Measurements from ENCODE around the gene MRC2.
A peak's percentile ranks its signal among the peaks of the same experiment; 100 is the strongest.

The MRC2 gene

DNA sequence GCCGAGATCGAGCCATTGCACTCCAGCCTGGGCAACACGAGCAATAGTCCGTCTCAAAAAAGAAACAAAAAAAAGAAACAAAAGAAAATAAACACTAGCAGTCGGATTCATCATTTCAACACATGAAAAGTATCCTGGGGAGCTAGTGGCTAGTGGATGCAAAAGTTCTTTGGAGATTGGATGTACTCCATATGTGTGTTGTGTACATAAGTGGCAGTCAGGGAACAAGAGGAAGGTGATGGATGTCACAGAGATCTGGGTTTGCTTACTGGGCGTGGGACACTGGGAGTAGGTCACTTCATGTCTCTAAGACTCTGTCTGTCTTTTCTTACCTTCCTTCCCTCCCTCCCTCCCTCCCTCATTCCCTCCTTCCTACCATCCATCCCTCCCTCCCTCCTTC, 35.4 kb downstream of the MRC2 start:
- TF ChIP-seq CTCF (IDR thresholded peaks at IDR 0.05; ENCODE audit: borderline replicate concordance, control extremely low read depth, extremely low read depth, insufficient read depth, missing control alignments) = no peak
- in situ Hi-C loops (cut with MboI; ENCODE audit: low sequenced_read_pairs, unreplicated experiment) = no loop called here

DNA sequence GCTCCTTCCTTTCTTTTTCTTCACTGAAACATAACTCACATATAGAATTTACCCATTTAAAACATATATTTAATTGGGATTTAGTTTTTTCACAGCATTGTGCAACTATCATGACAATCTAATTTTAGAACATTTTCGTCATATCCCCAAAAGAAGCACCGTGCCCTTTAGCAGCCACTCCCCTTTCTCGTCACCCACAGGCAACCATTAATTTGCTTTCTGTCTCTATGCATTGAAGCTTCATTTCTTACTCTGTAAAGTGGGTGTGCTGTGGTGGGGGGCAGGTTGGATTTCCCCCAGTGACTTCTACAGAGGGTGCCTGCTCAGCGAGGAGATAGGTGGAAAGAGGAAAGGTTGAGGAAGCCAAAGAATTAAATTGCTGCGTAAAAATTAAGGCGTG, 35.8 kb downstream of the MRC2 start:
- in situ Hi-C loops (cut with MboI; ENCODE audit: low sequenced_read_pairs, unreplicated experiment) = no loop called here
- TF ChIP-seq CTCF (IDR thresholded peaks at IDR 0.05; ENCODE audit: borderline replicate concordance, control extremely low read depth, extremely low read depth, insufficient read depth, missing control alignments) = no peak
- no peak for DNase-seq (ENCODE audit: low spot score)

More for the DNA sequence above, 35.4 kb downstream of the MRC2 start:
- no peak for DNase-seq (ENCODE audit: low spot score)

DNA sequence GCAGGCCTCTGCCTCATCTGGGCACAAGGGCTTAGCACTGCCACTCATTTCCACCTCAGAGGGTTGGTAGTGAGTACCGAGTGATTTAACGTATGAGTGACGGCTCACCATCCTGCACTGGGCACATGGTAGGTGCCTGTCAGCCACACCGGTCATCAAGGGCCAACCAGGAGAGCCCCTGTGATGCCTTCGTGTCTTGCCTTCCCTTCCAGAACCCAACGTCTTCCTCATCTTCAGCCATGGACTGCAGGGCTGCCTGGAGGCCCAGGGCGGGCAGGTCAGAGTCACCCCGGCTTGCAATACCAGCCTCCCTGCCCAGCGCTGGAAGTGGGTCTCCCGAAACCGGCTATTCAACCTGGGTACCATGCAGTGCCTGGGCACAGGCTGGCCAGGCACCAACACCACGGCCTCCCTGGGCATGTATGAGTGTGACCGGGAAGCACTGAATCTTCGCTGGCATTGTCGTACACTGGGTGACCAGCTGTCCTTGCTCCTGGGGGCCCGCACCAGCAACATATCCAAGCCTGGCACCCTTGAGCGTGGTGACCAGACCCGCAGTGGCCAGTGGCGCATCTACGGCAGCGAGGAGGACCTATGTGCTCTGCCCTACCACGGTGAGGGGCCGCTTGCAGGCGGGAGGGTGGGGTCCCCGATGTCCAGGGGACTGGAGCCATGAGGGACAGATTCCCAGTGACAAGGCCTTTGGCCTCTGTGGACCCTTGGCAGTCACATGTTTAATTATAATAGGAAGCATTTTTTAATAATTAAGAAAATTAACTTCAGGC, 37.1 kb downstream of the MRC2 start:
- in situ Hi-C loops (cut with MboI; ENCODE audit: low sequenced_read_pairs, unreplicated experiment) = no loop called here
- TF ChIP-seq CTCF (IDR thresholded peaks at IDR 0.05; ENCODE audit: borderline replicate concordance, control extremely low read depth, extremely low read depth, insufficient read depth, missing control alignments) = no peak
- DNase-seq (ENCODE audit: low spot score) = no peak

DNA sequence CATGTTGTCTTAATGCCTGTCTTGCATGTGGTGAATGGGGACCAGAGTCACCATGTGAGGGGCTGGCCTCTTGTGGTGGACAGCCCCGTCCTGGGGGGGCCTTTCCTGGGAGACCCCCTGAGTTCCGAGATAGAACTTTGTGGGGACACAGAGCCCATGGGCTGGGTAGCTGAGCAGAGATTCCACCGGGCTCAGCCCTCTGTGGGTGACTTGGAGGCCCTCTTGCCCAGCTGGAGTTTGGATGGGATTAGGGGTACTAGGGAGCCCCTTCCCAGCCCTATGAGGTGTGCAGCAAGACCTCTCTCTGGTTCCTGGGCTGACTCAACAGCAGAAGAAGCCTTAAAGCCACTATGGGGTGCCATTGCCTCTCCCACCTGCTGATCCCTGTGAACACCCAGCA, 38.1 kb downstream of the MRC2 start:
- no peak for TF ChIP-seq CTCF (IDR thresholded peaks at IDR 0.05; ENCODE audit: borderline replicate concordance, control extremely low read depth, extremely low read depth, insufficient read depth, missing control alignments)
- in situ Hi-C loops (cut with MboI; ENCODE audit: low sequenced_read_pairs, unreplicated experiment) = no loop called here
- DNase-seq (ENCODE audit: low spot score) = no peak

DNA sequence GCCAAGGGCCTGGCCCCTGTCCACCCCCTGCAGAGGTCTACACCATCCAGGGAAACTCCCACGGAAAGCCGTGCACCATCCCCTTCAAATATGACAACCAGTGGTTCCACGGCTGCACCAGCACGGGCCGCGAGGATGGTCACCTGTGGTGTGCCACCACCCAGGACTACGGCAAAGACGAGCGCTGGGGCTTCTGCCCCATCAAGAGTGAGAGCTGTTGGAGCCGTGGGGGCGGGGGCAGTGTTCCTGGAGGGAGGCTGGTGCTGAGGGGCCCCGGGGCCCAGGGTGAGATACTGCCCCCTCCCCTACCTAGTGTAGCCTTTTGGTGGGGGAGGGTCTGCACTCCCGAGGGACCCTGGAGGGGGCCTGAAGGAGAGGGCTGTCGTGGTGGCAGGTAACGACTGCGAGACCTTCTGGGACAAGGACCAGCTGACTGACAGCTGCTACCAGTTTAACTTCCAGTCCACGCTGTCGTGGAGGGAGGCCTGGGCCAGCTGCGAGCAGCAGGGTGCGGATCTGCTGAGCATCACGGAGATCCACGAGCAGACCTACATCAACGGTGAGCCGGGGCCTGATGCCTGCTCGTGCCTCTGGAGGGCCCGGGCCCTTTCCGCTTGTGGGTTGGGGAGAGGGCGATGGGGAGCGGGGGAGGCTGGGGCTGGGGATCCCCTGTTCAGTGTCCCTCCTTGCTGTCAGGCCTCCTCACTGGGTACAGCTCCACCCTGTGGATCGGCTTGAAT, 38.8 kb downstream of the MRC2 start:
- peak; percentile 31 for DNase-seq (ENCODE audit: low spot score)
- no peak for TF ChIP-seq CTCF (IDR thresholded peaks at IDR 0.05; ENCODE audit: borderline replicate concordance, control extremely low read depth, extremely low read depth, insufficient read depth, missing control alignments)
- in situ Hi-C loops (cut with MboI; ENCODE audit: low sequenced_read_pairs, unreplicated experiment) = no loop called here

GRCh38 chr17:62666801-62667591, 39.5 kb downstream of the MRC2 start:
- in situ Hi-C loops (cut with MboI; ENCODE audit: low sequenced_read_pairs, unreplicated experiment) = no loop called here
- DNase-seq (ENCODE audit: low spot score) = peak; percentile 26
- no peak for TF ChIP-seq CTCF (IDR thresholded peaks at IDR 0.05; ENCODE audit: borderline replicate concordance, control extremely low read depth, extremely low read depth, insufficient read depth, missing control alignments)

Measured in GM13976 (cell line).